ENCODE measurements around the gene POMT2. TPM values are rescaled to one million over a fixed set of nuclear protein-coding genes. Genes with fewer than 3 reads are reported as not detected.

The POMT2 gene
- total and polyA plus RNA-seq, 2 experiments from 2014 or later: 21.1 to 39.3 TPM

GRCh38 chr14:77344377-77344996, 23.8 kb upstream of the POMT2 start:
- no peak overlapping the region for H2AFZ ChIP-seq
- H3K9me3 ChIP-seq (ENCODE audit: low read depth): no peaks in the 10 kb centered on the region
- no peaks in the 10 kb centered on the region for H3K36me3 ChIP-seq (replicated peaks; ENCODE audit: insufficient read depth, low read depth)
- no peaks in the 10 kb centered on the region for H3K27me3 ChIP-seq
- H3K79me2 ChIP-seq: no peaks in the 10 kb centered on the region
- no peak for DNase-seq (ENCODE audit: low spot score)
- TF ChIP-seq EZH2 (IDR thresholded peaks at IDR 0.05; ENCODE audit: borderline replicate concordance): no peak
- no peaks in the 10 kb centered on the region for H4K20me1 ChIP-seq (ENCODE audit: insufficient read depth, poor library complexity, severe bottlenecking)
- H3K4me3 ChIP-seq: no peak overlapping the region
- H3K9me2 ChIP-seq (replicated peaks; ENCODE audit: insufficient read depth): no peaks in the 10 kb centered on the region
- WGBS (ENCODE audit: low lambda C conversion rate, missing lambda C conversion rate): 61% methylated on average over 3 of the region's 3 CpGs
- H3K27ac ChIP-seq: peak overlapping the region; percentile 40
- H3K4me2 ChIP-seq: peak overlapping the region; percentile 27
- peaks cover 11% of the 10 kb centered on the region for H3K4me1 ChIP-seq (ENCODE audit: insufficient read depth)

- Histone ChIP-seq H3K9me2 (replicated peaks; ENCODE audit: insufficient read depth) (no peaks in the 10 kb centered on the region), H3K4me1 (ENCODE audit: insufficient read depth) (peaks cover 16% of the 10 kb centered on the region), H3K79me2 (no peaks in the 10 kb centered on the region), H3K9me3 (ENCODE audit: low read depth) (no peaks in the 10 kb centered on the region), H2AFZ (no peak overlapping the region), H3K4me3 (no peak overlapping the region), H3K36me3 (replicated peaks; ENCODE audit: insufficient read depth, low read depth) (no peaks in the 10 kb centered on the region), H4K20me1 (ENCODE audit: insufficient read depth, poor library complexity, severe bottlenecking) (no peaks in the 10 kb centered on the region), H3K27ac (peak overlapping the region; percentile 40), H3K4me2 (no peak overlapping the region), H3K27me3 (no peaks in the 10 kb centered on the region)
- 93% methylated on average over 2 of the region's 2 CpGs for WGBS (ENCODE audit: low lambda C conversion rate, missing lambda C conversion rate)
- TF ChIP-seq, protein P1, sequence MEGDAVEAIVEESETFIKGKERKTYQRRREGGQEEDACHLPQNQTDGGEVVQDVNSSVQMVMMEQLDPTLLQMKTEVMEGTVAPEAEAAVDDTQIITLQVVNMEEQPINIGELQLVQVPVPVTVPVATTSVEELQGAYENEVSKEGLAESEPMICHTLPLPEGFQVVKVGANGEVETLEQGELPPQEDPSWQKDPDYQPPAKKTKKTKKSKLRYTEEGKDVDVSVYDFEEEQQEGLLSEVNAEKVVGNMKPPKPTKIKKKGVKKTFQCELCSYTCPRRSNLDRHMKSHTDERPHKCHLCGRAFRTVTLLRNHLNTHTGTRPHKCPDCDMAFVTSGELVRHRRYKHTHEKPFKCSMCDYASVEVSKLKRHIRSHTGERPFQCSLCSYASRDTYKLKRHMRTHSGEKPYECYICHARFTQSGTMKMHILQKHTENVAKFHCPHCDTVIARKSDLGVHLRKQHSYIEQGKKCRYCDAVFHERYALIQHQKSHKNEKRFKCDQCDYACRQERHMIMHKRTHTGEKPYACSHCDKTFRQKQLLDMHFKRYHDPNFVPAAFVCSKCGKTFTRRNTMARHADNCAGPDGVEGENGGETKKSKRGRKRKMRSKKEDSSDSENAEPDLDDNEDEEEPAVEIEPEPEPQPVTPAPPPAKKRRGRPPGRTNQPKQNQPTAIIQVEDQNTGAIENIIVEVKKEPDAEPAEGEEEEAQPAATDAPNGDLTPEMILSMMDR (IDR thresholded peaks at IDR 0.05; ENCODE audit: poor library complexity): no peak
- TF ChIP-seq EZH2 (IDR thresholded peaks at IDR 0.05; ENCODE audit: borderline replicate concordance) (no peak), EZH2phosphoT487 (IDR thresholded peaks at IDR 0.05; ENCODE audit: low read depth, severe bottlenecking, unreplicated experiment) (no peak)
- no peak for DNase-seq (ENCODE audit: low spot score)
These were observed 23.0 kb upstream of the POMT2 start for GRCh38 chr14:77343662-77344061.

DNA sequence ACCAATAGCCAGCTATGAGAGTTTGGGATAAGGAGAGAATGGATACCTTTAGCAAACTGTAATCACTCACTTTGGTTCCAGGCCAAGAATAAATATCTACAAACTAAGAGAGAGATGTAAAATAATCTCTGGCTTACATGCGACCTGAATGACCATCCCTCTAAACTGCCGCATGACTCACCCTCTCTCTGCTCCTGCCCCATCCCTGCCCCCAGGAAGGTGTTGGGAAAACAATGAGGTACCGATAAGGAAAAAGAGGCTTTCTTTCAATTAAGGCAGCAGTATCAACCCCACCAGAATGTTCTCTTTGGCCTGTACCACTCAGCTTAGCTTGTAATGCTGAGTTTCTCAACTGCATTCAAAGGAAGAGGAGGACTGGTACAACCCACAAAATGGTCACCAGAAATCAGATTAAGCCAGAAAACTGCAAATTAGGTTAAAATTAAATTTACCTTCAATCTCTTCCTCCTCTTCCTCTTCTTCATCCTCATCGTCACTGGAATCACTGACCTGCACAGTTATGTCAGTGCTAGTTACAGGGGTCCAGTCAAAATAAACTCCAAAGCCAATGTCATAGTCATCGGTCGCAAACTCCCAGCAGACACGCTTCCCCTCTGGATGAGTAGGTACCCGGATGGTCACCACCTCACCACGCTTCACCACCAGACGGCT, 22.2 kb upstream of the POMT2 start:
- 79% methylated on average over 10 of the region's 10 CpGs for WGBS (ENCODE audit: low lambda C conversion rate, missing lambda C conversion rate)
- no peaks in the 10 kb centered on the region for H3K36me3 ChIP-seq (replicated peaks; ENCODE audit: insufficient read depth, low read depth)

DNA sequence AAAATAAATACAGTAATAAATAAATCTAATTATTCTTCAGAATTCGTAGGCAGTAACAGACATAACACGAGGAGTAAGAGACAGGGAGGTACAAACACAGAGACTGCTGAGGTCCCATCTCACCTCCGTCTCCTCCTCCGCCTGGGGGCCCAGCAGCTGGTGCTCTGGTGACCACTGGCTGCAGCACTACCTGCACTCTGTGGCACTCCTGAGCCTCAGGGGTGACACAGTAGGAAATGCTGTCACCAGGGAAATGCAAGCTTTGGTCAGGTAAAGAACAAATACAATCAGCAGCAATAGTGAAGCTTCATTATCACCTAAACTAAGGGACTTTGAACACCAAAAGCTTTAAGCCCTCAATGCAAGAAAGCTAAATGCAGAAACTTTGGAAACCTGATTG, 19.7 kb upstream of the POMT2 start:
- H4K20me1 ChIP-seq (ENCODE audit: insufficient read depth, poor library complexity, severe bottlenecking): no peaks in the 10 kb centered on the region
- H3K4me3 ChIP-seq: no peak overlapping the region
- no peaks in the 10 kb centered on the region for H3K9me2 ChIP-seq (replicated peaks; ENCODE audit: insufficient read depth)
- 81% methylated on average over 4 of the region's 4 CpGs for WGBS (ENCODE audit: low lambda C conversion rate, missing lambda C conversion rate)
- no peaks in the 10 kb centered on the region for H3K9me3 ChIP-seq (ENCODE audit: low read depth)
- no peak overlapping the region for H2AFZ ChIP-seq
- H3K27me3 ChIP-seq: no peaks in the 10 kb centered on the region
- DNase-seq (ENCODE audit: low spot score): no peak
- H3K4me1 ChIP-seq (ENCODE audit: insufficient read depth): peaks cover 35% of the 10 kb centered on the region
- H3K79me2 ChIP-seq: no peaks in the 10 kb centered on the region
- H3K27ac ChIP-seq: no peak overlapping the region
- H3K36me3 ChIP-seq (replicated peaks; ENCODE audit: insufficient read depth, low read depth): no peaks in the 10 kb centered on the region
- TF ChIP-seq, protein P1 (IDR thresholded peaks at IDR 0.05; ENCODE audit: poor library complexity): no peak
- no peak for TF ChIP-seq EZH2 (IDR thresholded peaks at IDR 0.05; ENCODE audit: borderline replicate concordance)
- no peak for TF ChIP-seq EZH2phosphoT487 (IDR thresholded peaks at IDR 0.05; ENCODE audit: low read depth, severe bottlenecking, unreplicated experiment)
- no peak overlapping the region for H3K4me2 ChIP-seq

More for the DNA sequence above, 22.2 kb upstream of the POMT2 start:
- Histone ChIP-seq H2AFZ (no peak overlapping the region), H3K79me2 (no peaks in the 10 kb centered on the region), H4K20me1 (ENCODE audit: insufficient read depth, poor library complexity, severe bottlenecking) (no peaks in the 10 kb centered on the region), H3K9me2 (replicated peaks; ENCODE audit: insufficient read depth) (no peaks in the 10 kb centered on the region), H3K9me3 (ENCODE audit: low read depth) (no peaks in the 10 kb centered on the region), H3K27me3 (no peaks in the 10 kb centered on the region), H3K4me2 (no peak overlapping the region), H3K27ac (peak overlapping the region; percentile 32), H3K4me3 (no peak overlapping the region), H3K4me1 (ENCODE audit: insufficient read depth) (peaks cover 22% of the 10 kb centered on the region)
- no peak for DNase-seq (ENCODE audit: low spot score)
- TF ChIP-seq EZH2phosphoT487 (IDR thresholded peaks at IDR 0.05; ENCODE audit: low read depth, severe bottlenecking, unreplicated experiment) (no peak), EZH2 (IDR thresholded peaks at IDR 0.05; ENCODE audit: borderline replicate concordance) (no peak)
- TF ChIP-seq, protein P1 (IDR thresholded peaks at IDR 0.05; ENCODE audit: poor library complexity): no peak
